Esophagus (tissue), 2 donors: ENCODE data around the gene CD151. TPM values are rescaled to one million over a fixed set of nuclear protein-coding genes. Genes with fewer than 3 reads are reported as not detected.

Experiments
- H3K27ac ChIP-seq, 2 donors: one replicate each; pipeline ENCODE4 v1.5.1; 2013; ENCODE audit warnings: low read depth in 2 of 2, mild to moderate bottlenecking in 2 of 2, inconsistent platforms in 1 of 2, low read length in 1 of 2, moderate library complexity in 1 of 2
- H3K27me3 ChIP-seq, 2 donors: one replicate each; pipeline ENCODE4 v1.6.1; 2013; ENCODE audit warnings: low read length in 2 of 2, control low read depth in 1 of 2, mild to moderate bottlenecking in 1 of 2; ENCODE audit not compliant: insufficient read depth in 2 of 2, control insufficient read depth in 1 of 2
- H3K36me3 ChIP-seq, 2 donors: one replicate each; pipeline ENCODE4 v1.6.1; 2013; ENCODE audit warnings: low read length in 1 of 2; ENCODE audit not compliant: control insufficient read depth in 2 of 2, insufficient read depth in 2 of 2
- H3K4me1 ChIP-seq, 2 donors: one replicate each; pipeline ENCODE4 v1.6.1; 2013; ENCODE audit warnings: low read length in 1 of 2; ENCODE audit not compliant: control insufficient read depth in 2 of 2, insufficient read depth in 2 of 2
- H3K4me3 ChIP-seq, 2 donors: one replicate each; pipeline ENCODE4 v1.5.1; 2013; ENCODE audit warnings: low read length in 2 of 2, mild to moderate bottlenecking in 2 of 2, low read depth in 1 of 2, moderate library complexity in 1 of 2
- H3K9me3 ChIP-seq, 2 donors: one replicate each; pipeline ENCODE4 v1.6.1; 2013; ENCODE audit warnings: mild to moderate bottlenecking in 2 of 2, low read depth in 1 of 2, low read length in 1 of 2, moderate library complexity in 1 of 2; ENCODE audit not compliant: control insufficient read depth in 2 of 2, insufficient read depth in 1 of 2
- WGBS, 2 donors: extraction: QIAGEN DNeasy Blood & Tissue Kit; methylation state at CpG; one replicate each; pipeline ENCODE4 v1.1.7; 2013; 5-methylcytosine and 5-hydroxymethylcytosine counted together
- polyA plus RNA-seq, 2 donors: library from polyadenylated mRNA; stranded (reverse); fragments of 200-250 nt; gene quantifications; one replicate each; pipeline ENCODE4 v1.2.3, GENCODE V29; 2013
- donor health status: healthy with polysubstance abuse.
- donor health status: Bipolar disorder and iron deficiency.

Gene CD151
- polyA plus RNA-seq, 2 donors = 75.5 to 108 TPM

GRCh38 chr11:803770-804598, 28.8 kb upstream of the CD151 start:
- Histone ChIP-seq H3K9me3 (no peaks in the 10 kb centered on the region), H3K27ac (no peak overlapping the region), H3K4me1 (peaks cover 5 to 14% of the 10 kb centered on the region in 2 donors), H3K4me3 (peak overlapping the region; percentile 54 to 72), H3K36me3 (peaks cover 0 to 30% of the 10 kb centered on the region in 2 donors), H3K27me3 (no peaks in the 10 kb centered on the region)
- 44 to 45% methylated on average over 26 of the region's 26 CpGs for WGBS, 2 donors

DNA sequence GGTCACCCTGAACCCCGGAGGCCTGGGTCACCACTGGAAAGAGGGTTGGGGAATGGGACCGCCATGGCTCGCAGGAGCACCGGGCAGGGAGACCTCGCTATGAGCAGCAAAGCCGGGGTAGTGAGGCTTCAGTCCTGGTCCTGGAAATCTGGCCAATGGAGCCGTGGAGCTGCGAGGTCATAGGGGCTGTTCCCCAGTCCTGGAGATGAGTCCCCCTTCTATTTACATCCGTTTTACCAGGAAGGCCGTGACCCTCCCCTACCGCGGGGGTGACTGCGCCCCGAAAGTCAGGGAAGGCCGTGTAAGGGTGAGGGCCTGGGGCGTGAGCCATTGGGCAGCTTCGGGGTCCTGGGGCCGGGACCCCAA, 28.2 kb upstream of the CD151 start:
- peak overlapping the region; percentile 54 to 72 for H3K4me3 ChIP-seq
- H3K9me3 ChIP-seq = no peaks in the 10 kb centered on the region
- no peaks in the 10 kb centered on the region for H3K27me3 ChIP-seq
- H3K36me3 ChIP-seq = peaks cover 0 to 25% of the 10 kb centered on the region in 2 donors
- WGBS, 2 donors = 3 to 5% methylated on average over 18 of the region's 18 CpGs
- peak overlapping the region; percentile 88 to 89 for H3K27ac ChIP-seq
- H3K4me1 ChIP-seq = peaks cover 5 to 14% of the 10 kb centered on the region in 2 donors

- Histone ChIP-seq H3K27ac (peak overlapping the region; percentile 98), H3K36me3 (peaks cover 6 to 23% of the 10 kb centered on the region in 2 donors), H3K4me3 (peak overlapping the region; percentile 87 to 97), H3K27me3 (no peaks in the 10 kb centered on the region), H3K9me3 (no peaks in the 10 kb centered on the region), H3K4me1 (peaks cover 5 to 22% of the 10 kb centered on the region in 2 donors)
- WGBS, 2 donors = 28 to 29% methylated on average over 36 of the region's 36 CpGs
Observed at GRCh38 chr11:808427-809286, 24.1 kb upstream of the CD151 start.

- no peaks in the 10 kb centered on the region for H3K9me3 ChIP-seq
- peak within 1 kb of the TSS; percentile 87 to 97 for H3K4me3 ChIP-seq
- peaks cover 9 to 25% of the 10 kb centered on the region in 2 donors for H3K36me3 ChIP-seq
- WGBS, 2 donors = 0 to 1% methylated on average over 68 to 81 of the region's 81 CpGs
- no peaks in the 10 kb centered on the region for H3K27me3 ChIP-seq
- H3K27ac ChIP-seq = peak within 1 kb of the TSS; percentile 98
- H3K4me1 ChIP-seq = peaks cover 0 to 14% of the 10 kb centered on the region in 2 donors
Observed at GRCh38 chr11:809287-810039, 23.3 kb upstream of the CD151 start, which contains the start of gene RPLP2. Gene RPLP2 (plus strand): TSS chr11:809967. CDS start chr11:810235, 268 bp downstream.

DNA sequence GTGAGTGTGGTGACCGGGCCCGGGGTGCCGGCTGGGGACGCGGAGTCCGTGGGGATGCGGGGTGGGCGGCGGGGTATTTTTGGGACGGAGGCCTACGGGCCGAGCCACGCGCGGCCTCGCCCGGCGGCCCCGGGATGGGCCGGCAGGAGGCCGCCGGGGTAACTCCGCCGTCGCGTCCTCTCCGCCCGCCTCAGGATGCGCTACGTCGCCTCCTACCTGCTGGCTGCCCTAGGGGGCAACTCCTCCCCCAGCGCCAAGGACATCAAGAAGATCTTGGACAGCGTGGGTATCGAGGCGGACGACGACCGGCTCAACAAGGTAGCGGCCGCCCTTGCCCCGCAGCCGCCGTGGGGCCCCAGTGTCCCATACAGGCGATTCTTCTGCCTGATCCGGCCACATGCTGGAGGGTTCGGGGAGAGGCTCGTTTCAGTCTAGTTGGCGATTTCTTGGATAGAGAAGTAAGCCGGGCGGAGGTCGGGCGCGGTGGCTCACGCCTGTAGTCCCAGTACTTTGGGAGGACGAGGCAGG, 22.6 kb upstream of the CD151 start:
- 0 to 1% methylated on average over 36 to 55 of the region's 55 CpGs for WGBS, 2 donors
- Histone ChIP-seq H3K4me1 (peaks cover 0 to 11% of the 10 kb centered on the region in 2 donors), H3K4me3 (peak overlapping the region; percentile 87 to 97), H3K27me3 (no peaks in the 10 kb centered on the region), H3K27ac (peak overlapping the region; percentile 81 to 92), H3K36me3 (peaks cover 9 to 25% of the 10 kb centered on the region in 2 donors), H3K9me3 (no peaks in the 10 kb centered on the region)

DNA sequence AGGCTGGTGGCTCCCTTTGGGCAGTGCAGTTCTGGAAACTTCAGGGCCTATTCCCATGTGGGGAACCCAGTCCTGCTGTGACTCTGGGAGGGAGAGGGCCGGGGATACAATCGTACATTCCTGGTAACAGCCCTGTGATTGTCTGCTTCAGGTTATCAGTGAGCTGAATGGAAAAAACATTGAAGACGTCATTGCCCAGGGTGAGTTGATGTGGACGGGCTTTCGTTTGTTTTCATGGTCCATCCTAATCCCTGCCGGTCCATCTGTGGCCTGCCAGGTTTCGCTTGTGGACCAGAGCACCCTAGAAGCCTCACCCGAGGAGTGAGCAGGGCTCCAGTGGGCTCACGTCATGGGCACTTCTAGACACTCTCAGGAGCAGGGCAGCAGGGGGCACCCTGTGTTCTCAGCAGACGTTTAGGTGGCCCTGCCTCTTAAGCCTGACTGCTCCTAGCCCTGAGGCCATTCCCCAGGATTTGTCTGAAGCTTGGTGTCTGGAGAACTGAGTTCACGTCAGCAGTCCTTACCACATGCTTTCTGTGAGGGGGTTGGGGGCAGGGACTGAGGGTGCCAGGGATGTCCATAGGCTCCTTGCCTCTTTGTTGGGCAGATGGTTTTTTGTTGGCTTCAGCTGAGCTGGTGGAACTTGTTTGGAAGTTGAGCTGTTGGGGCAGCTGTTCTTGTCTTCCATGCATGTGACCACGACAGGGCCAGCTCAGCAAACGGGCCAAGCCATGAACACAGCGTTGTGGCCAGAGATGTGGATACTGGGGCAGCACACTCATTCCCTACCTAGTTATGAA, 21.1 kb upstream of the CD151 start:
- peaks cover 0 to 8% of the 10 kb centered on the region in 2 donors for H3K4me1 ChIP-seq
- WGBS, 2 donors = 64 to 66% methylated on average over 14 of the region's 14 CpGs
- H3K27me3 ChIP-seq = no peaks in the 10 kb centered on the region
- H3K4me3 ChIP-seq = peak overlapping the region in 1 of 2 donors; percentile 97
- H3K27ac ChIP-seq = peak overlapping the region in 1 of 2 donors; percentile 13
- peaks cover 9 to 25% of the 10 kb centered on the region in 2 donors for H3K36me3 ChIP-seq
- H3K9me3 ChIP-seq = no peaks in the 10 kb centered on the region

DNA sequence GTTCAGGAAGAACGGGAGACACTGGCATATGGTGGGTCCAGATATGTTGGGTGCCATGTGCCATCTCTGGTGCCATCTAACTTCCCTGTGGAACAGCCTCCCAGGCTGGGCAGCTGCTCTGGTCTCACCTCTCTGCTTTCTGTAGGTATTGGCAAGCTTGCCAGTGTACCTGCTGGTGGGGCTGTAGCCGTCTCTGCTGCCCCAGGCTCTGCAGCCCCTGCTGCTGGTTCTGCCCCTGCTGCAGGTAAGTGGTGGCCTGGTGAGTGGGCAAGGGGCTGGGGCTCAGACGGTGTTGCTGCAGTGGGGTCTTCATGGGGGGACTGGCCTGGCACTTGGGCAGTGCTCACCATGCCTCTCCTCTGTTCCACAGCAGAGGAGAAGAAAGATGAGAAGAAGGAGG, 20.4 kb upstream of the CD151 start:
- WGBS, 2 donors = 83 to 88% methylated on average over 3 of the region's 3 CpGs
- Histone ChIP-seq H3K9me3 (no peaks in the 10 kb centered on the region), H3K36me3 (peaks cover 9 to 25% of the 10 kb centered on the region in 2 donors), H3K27ac (peak overlapping the region in 1 of 2 donors; percentile 13), H3K4me3 (no peak overlapping the region), H3K27me3 (no peaks in the 10 kb centered on the region), H3K4me1 (peaks cover 0 to 8% of the 10 kb centered on the region in 2 donors)

GRCh38 chr11:813072-813455, 19.7 kb upstream of the CD151 start:
- Histone ChIP-seq H3K9me3 (no peaks in the 10 kb centered on the region), H3K4me3 (no peak overlapping the region), H3K4me1 (peaks cover 0 to 8% of the 10 kb centered on the region in 2 donors), H3K27ac (peak overlapping the region in 1 of 2 donors; percentile 0), H3K27me3 (no peaks in the 10 kb centered on the region), H3K36me3 (peaks cover 9 to 25% of the 10 kb centered on the region in 2 donors)
- WGBS, 2 donors = 86 to 91% methylated on average over 6 of the region's 6 CpGs
